Ovary (tissue), 9 donors: ENCODE measurements around the gene TACC2. TPM values are rescaled to one million over a fixed set of nuclear protein-coding genes. Genes with fewer than 3 reads are reported as not detected.

ENCODE experiments used
- DNase-seq, 5 donors: peaks; one replicate each; pipeline ENCODE4 v3.0.0-alpha.2; 2019 to 2020
- H3K27ac ChIP-seq, 2 donors: fragments of 200-600 bp; one replicate each; pipeline versions ENCODE4 v1.5.1 to v1.8.0; 2019 to 2022
- H3K27me3 ChIP-seq: fragments of 200-600 bp; one replicate; pipeline ENCODE4 v1.8.0; 2022
- H3K36me3 ChIP-seq: fragments of 200-600 bp; sonication (generic); one replicate; pipeline ENCODE4 v1.5.1; 2019
- H3K4me1 ChIP-seq: one replicate; pipeline ENCODE4 v1.8.1; 2013; ENCODE audit warnings: mild to moderate bottlenecking, moderate library complexity; ENCODE audit not compliant: insufficient read depth
- H3K4me3 ChIP-seq: fragments of 200-600 bp; sonication (generic); one replicate; pipeline ENCODE4 v1.5.1; 2017
- H3K9me3 ChIP-seq, 2 donors: fragments of 200-600 bp in 1 of 2; sonication (generic) in 1 of 2; one replicate each; pipeline versions ENCODE4 v1.5.1 to v1.8.1; 2013 to 2019; ENCODE audit warnings: mild to moderate bottlenecking in 1 of 2, moderate library complexity in 1 of 2
- EP300 ChIP-seq: sonication (generic); formaldehyde crosslinking; IDR thresholded peaks from one replicate; pipeline ENCODE4 v1.6.1; 2017; ENCODE audit warnings: antibody characterized with exemption
- POLR2A ChIP-seq: fragments of 450-650 bp; IDR thresholded peaks from one replicate; pipeline ENCODE4 v1.6.1; 2017; ENCODE audit warnings: antibody characterized with exemption, mild to moderate bottlenecking, moderate library complexity
- WGBS, 3 donors: extraction: QIAGEN DNeasy Blood & Tissue Kit in 1 of 3; methylation state at CpG; one replicate each; pipeline versions ENCODE4 v1.1.5 to v1.1.7; 2013 to 2017; 5-methylcytosine and 5-hydroxymethylcytosine counted together
- intact Hi-C, 4 donors: fragments of 100-400 bp; cut with DNase I; formaldehyde crosslinking; loops; one replicate each; pipeline versions ENCODE4 v1.11.0 to v1.15.1; 2022 to 2023
- polyA plus RNA-seq, 2 donors: library from polyadenylated mRNA; stranded (reverse); fragments of 200-250 nt in 1 of 2; fragments of 350-450 nt in 1 of 2; fragmentation: Illumina TruSeq in 1 of 2; extraction: RNeasy Lipid Tissue Mini Kit (QIAGEN cat#74804) in 1 of 2; gene quantifications; one replicate each; pipeline ENCODE4 v1.2.3, GENCODE V29; 2013 to 2014
- total RNA-seq, 7 donors: library from RNA; depleted of rRNA in 2 of 7; stranded (reverse); fragments of >200 nt in 2 of 7; fragmentation: NEBNext Ultra II Directional in 3 of 7; extraction: Animal tissue kit (Norgen Biotek cat#: 25700) in 3 of 7; gene quantifications; one replicate each; pipeline versions ENCODE4 v1.1.0 to v1.2.4, GENCODE V29; 2016 to 2023
- TF ChIP-seq, protein P1 (sequence below), 3 donors: fragments of 450-650 bp in 2 of 3; fragments of 200-600 bp in 1 of 3; IDR thresholded peaks; one replicate each; pipeline versions ENCODE4 v1.5.1 to v1.8.0; 2016 to 2022; ENCODE audit warnings: antibody characterized with exemption in 3 of 3, mild to moderate bottlenecking in 1 of 3
- donor health status: DM: no; HTN: no; CAD: no; lungs with moderate emphysema.
- donor health status: DM: no; HTN: no; CAD: no.
- donor health status: Bipolar disorder and iron deficiency.
- donor health status: DM: yes; HTN: yes; CAD: no.
- donor health status: DM: no; HTN: no; CAD: no.
- donor health status: DM: yes; HTN: yes; CAD: no.

TACC2 gene
- total and polyA plus RNA-seq, 9 donors: 6.1 to 66.4 (median 14.2) TPM

DNA sequence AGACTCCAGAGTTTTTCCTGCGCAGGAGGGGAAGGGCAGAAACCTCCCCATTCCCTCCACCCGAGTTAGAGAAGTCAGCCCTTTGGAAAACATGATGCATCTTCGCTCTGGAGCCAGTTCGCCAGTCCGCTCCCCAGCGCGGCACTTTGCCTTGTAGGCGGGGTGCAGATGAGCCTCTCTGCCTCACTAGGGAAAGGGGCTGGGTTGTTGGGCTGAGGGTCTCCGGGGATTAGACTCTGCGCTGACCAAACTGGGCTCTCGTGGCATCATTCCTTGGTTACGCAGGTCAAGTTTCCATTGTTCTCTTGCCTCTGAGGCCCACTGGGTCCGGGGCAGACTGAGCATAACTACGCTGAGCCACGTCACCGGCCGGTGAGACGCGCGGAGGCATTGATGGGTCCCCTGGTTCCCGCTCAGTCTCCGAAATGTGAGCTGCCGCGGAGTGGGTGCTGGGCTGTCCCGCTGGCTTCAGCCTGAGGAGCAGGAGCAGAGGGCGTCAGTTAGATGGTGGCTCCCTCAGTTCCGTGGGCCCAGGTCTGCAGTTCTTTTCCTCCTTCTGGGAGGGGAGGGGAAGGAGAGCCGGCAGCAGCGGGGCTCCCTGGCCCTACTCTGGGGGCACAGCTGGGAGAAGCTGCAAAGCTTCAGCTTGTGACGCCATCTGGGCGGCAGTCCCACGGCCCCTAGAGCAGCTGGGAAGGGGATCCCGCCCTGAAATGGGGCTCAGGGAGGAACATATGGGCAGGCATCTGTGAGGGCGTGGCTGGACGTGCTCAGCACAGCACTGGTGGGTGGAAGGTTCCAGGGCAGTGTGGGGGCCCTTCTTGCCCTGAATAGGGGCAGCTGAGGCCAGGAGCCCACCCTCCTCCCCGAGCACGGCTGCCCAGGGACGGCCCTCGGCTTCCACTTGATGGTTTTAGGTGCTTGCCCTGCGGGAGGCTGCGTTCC lies 160.9 kb downstream of the TACC2 start:
- peak in 3 of 5 donors; percentile 52 to 64 (median 59) for DNase-seq
- Histone ChIP-seq H3K9me3 (no peaks in the 10 kb centered on the region), H3K4me1 (peaks cover 6% of the 10 kb centered on the region), H3K27me3 (no peaks in the 10 kb centered on the region), H3K27ac (peak overlapping the region; percentile 52 to 59), H3K36me3 (no peaks in the 10 kb centered on the region), H3K4me3 (no peak overlapping the region)
- intact Hi-C loops: no loop called here
- 47 to 65% (median 58%) methylated on average over 41 of the region's 41 CpGs for WGBS, 3 donors
- TF ChIP-seq, protein P1, sequence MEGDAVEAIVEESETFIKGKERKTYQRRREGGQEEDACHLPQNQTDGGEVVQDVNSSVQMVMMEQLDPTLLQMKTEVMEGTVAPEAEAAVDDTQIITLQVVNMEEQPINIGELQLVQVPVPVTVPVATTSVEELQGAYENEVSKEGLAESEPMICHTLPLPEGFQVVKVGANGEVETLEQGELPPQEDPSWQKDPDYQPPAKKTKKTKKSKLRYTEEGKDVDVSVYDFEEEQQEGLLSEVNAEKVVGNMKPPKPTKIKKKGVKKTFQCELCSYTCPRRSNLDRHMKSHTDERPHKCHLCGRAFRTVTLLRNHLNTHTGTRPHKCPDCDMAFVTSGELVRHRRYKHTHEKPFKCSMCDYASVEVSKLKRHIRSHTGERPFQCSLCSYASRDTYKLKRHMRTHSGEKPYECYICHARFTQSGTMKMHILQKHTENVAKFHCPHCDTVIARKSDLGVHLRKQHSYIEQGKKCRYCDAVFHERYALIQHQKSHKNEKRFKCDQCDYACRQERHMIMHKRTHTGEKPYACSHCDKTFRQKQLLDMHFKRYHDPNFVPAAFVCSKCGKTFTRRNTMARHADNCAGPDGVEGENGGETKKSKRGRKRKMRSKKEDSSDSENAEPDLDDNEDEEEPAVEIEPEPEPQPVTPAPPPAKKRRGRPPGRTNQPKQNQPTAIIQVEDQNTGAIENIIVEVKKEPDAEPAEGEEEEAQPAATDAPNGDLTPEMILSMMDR (IDR thresholded peaks at IDR 0.05): no peak
- no peak for TF ChIP-seq POLR2A
- no peak for TF ChIP-seq EP300

GRCh38 chr10:122151121-122151694 lies 162.2 kb downstream of the TACC2 start:
- peaks cover 6% of the 10 kb centered on the region for H3K4me1 ChIP-seq
- H3K27me3 ChIP-seq: no peaks in the 10 kb centered on the region
- H3K27ac ChIP-seq: no peak overlapping the region
- WGBS, 3 donors: 92 to 97% (median 97%) methylated on average over 5 of the region's 5 CpGs
- intact Hi-C loops: no loop called here
- no peaks in the 10 kb centered on the region for H3K9me3 ChIP-seq
- DNase-seq: no peak
- H3K4me3 ChIP-seq: no peak overlapping the region
- no peaks in the 10 kb centered on the region for H3K36me3 ChIP-seq
- TF ChIP-seq EP300 (no peak), POLR2A (no peak)
- TF ChIP-seq, protein P1 (IDR thresholded peaks at IDR 0.05): no peak

- 72 to 91% (median 89%) methylated on average over 9 of the region's 9 CpGs for WGBS, 3 donors
- intact Hi-C loops: no loop called here
- H3K4me3 ChIP-seq: no peak overlapping the region
- H3K36me3 ChIP-seq: no peaks in the 10 kb centered on the region
- H3K9me3 ChIP-seq: no peaks in the 10 kb centered on the region
- TF ChIP-seq, protein P1 (IDR thresholded peaks at IDR 0.05): no peak
- TF ChIP-seq EP300 (no peak), POLR2A (no peak)
- no peaks in the 10 kb centered on the region for H3K27me3 ChIP-seq
- DNase-seq: peak in 1 of 5 donors; percentile 49
- H3K27ac ChIP-seq: no peak overlapping the region
- H3K4me1 ChIP-seq: peaks cover 6% of the 10 kb centered on the region
Measured at GRCh38 chr10:122152544-122152943, 163.6 kb downstream of the TACC2 start.

- 48 to 56% (median 49%) methylated on average over 10 of the region's 10 CpGs for WGBS, 3 donors
- no peaks in the 10 kb centered on the region for H3K36me3 ChIP-seq
- DNase-seq: no peak
- H3K27ac ChIP-seq: no peak overlapping the region
- no peak for TF ChIP-seq POLR2A
- TF ChIP-seq, protein P1 (IDR thresholded peaks at IDR 0.05): no peak
- no peak for TF ChIP-seq EP300
- no peaks in the 10 kb centered on the region for H3K27me3 ChIP-seq
- intact Hi-C loops: no loop called here
- no peak overlapping the region for H3K4me3 ChIP-seq
- no peaks in the 10 kb centered on the region for H3K9me3 ChIP-seq
- peaks cover 6% of the 10 kb centered on the region for H3K4me1 ChIP-seq
Measured at GRCh38 chr10:122154031-122154544, 165.1 kb downstream of the TACC2 start.
